Endothelial cell of umbilical vein (primary cell): ENCODE results near the gene ADARB2. TPM values are rescaled to one million over a fixed set of nuclear protein-coding genes. Genes with fewer than 3 reads are reported as not detected.

Experiments used
- BruUV-seq: library from RNA; stranded (reverse); fragments of 400-500 nt; replicated peaks from 2 replicates; lab custom pipeline; 2021; lab: Mats Ljungman, UMichigan
- CTCF ChIA-PET: fragments of 300-600, 350-600 bp; sonication (Branson Sonifier 250); formaldehyde crosslinking; loops from one replicate; lab custom pipeline; 2021; ENCODE audit warnings: antibody characterized with exemption, inconsistent platforms; lab: Charles Lee
- POLR2A ChIA-PET: fragments of 300-600, 350-600 bp; sonication (Branson Sonifier 250); formaldehyde crosslinking; loops from one replicate; lab custom pipeline; 2021; ENCODE audit warnings: antibody characterized with exemption, inconsistent platforms; lab: Charles Lee
- DNase-seq: peaks from one replicate; pipeline ENCODE4 v3.0.0-alpha.2; 2011; ENCODE audit warnings: low read depth, low spot score
- FAIRE-seq: peaks from 2 replicates; lab custom pipeline; 2011; peaks lifted over from hg19 to GRCh38; lab: Jason Lieb, UNC
- H2AFZ ChIP-seq: 2 replicates; pipeline ENCODE4 v1.6.0; 2012; ENCODE audit warnings: low read depth, low read length, control low read depth, inconsistent platforms
- H3K27ac ChIP-seq: 2 replicates; pipeline ENCODE4 v1.5.1; 2011; ENCODE audit warnings: low read depth, mild to moderate bottlenecking, control low read depth, low read length, moderate library complexity; ENCODE audit not compliant: insufficient read depth
- H3K27me3 ChIP-seq, 2 experiments: 2 replicates each; pipeline versions ENCODE4 v1.6.0 to v1.6.1; 2011; ENCODE audit warnings: low read length in 2 of 2, mixed read lengths in 1 of 2; ENCODE audit not compliant: control insufficient read depth in 2 of 2, insufficient read depth in 2 of 2
- H3K36me3 ChIP-seq, 2 experiments: 2 replicates in 1 of 2; 3 replicates in 1 of 2; pipeline ENCODE4 v1.5.1; 2011; ENCODE audit warnings: low read length in 2 of 2, mild to moderate bottlenecking in 1 of 2, moderate library complexity in 1 of 2; ENCODE audit not compliant: control insufficient read depth in 2 of 2, insufficient read depth in 2 of 2; ENCODE audit errors: extremely low read depth in 1 of 2
- H3K4me1 ChIP-seq: 3 replicates; pipeline ENCODE4 v1.5.1; 2011; ENCODE audit warnings: mild to moderate bottlenecking, low read length; ENCODE audit not compliant: control insufficient read depth, insufficient read depth; ENCODE audit errors: extremely low read depth
- H3K4me2 ChIP-seq: 2 replicates; pipeline ENCODE4 v1.6.1; 2011; ENCODE audit warnings: low read length, control low read depth, mixed read lengths; ENCODE audit not compliant: insufficient read depth
- H3K4me3 ChIP-seq, 3 experiments: fragments of 200-600 bp in 1 of 3; sonication (generic), shearing (Covaris generic) in 1 of 3; replicated peaks in 1 of 3; 2 replicates each; pipeline ENCODE4 v1.5.1; 2011 to 2016; ENCODE audit warnings: control low read depth in 3 of 3, low read length in 3 of 3, mild to moderate bottlenecking in 2 of 3, inconsistent platforms in 1 of 3, low read depth in 1 of 3, moderate library complexity in 1 of 3; ENCODE audit not compliant: insufficient read depth in 1 of 3
- H3K79me2 ChIP-seq: 2 replicates; pipeline ENCODE4 v1.6.0; 2012; ENCODE audit warnings: low read length, inconsistent platforms; ENCODE audit not compliant: control insufficient read depth, insufficient read depth
- H3K9ac ChIP-seq: replicated peaks from 2 replicates; pipeline ENCODE3; 2011; ENCODE audit warnings: low read length, control low read depth; ENCODE audit not compliant: insufficient read depth; ENCODE audit errors: extremely low read depth
- H3K9me1 ChIP-seq: replicated peaks from 3 replicates; pipeline ENCODE4 v1.6.0; 2011; ENCODE audit warnings: mild to moderate bottlenecking, low read length; ENCODE audit not compliant: control insufficient read depth, insufficient read depth; ENCODE audit errors: extremely low read depth
- H3K9me3 ChIP-seq: replicated peaks from 2 replicates; pipeline ENCODE4 v1.5.1; 2012; ENCODE audit warnings: low read length, inconsistent platforms; ENCODE audit not compliant: control insufficient read depth, insufficient read depth
- H4K20me1 ChIP-seq: replicated peaks from 2 replicates; pipeline ENCODE3; 2011; ENCODE audit warnings: mild to moderate bottlenecking, low read length; ENCODE audit not compliant: control insufficient read depth, insufficient read depth; ENCODE audit errors: extremely low read depth
- CTCF ChIP-seq, 2 donors: IDR thresholded peaks; 1 replicate in 1 of 2; 2 replicates in 1 of 2; pipeline ENCODE4 v1.5.1; 2011; ENCODE audit warnings: low read length in 2 of 2, mild to moderate bottlenecking in 2 of 2, moderate library complexity in 2 of 2, control low read depth in 1 of 2, inconsistent platforms in 1 of 2, low read depth in 1 of 2; ENCODE audit not compliant: insufficient read depth in 1 of 2; ENCODE audit errors: extremely low read depth in 1 of 2
- EZH2 ChIP-seq: IDR thresholded peaks from 2 replicates; pipeline ENCODE4 v1.6.1; 2012; ENCODE audit warnings: borderline replicate concordance, low read depth, mild to moderate bottlenecking, moderate library complexity, low read length, inconsistent platforms; ENCODE audit not compliant: severe bottlenecking
- FOS ChIP-seq: IDR thresholded peaks from 2 replicates; pipeline ENCODE4 v1.6.1; 2011; ENCODE audit warnings: mild to moderate bottlenecking, low read length, moderate library complexity, borderline replicate concordance; ENCODE audit not compliant: insufficient read depth
- GATA2 ChIP-seq: IDR thresholded peaks from 2 replicates; pipeline ENCODE4 v1.7.0; 2011; ENCODE audit warnings: low read depth, mild to moderate bottlenecking, moderate library complexity, mixed read lengths, low read length; ENCODE audit not compliant: insufficient read length, insufficient read depth
- JUN ChIP-seq: IDR thresholded peaks from 2 replicates; pipeline ENCODE4 v1.6.1; 2011; ENCODE audit warnings: borderline replicate concordance, low read depth; ENCODE audit not compliant: insufficient read length, insufficient read depth
- MAX ChIP-seq: IDR thresholded peaks from 2 replicates; pipeline ENCODE4 v1.6.1; 2011; ENCODE audit not compliant: insufficient read depth, insufficient read length
- MYC ChIP-seq: IDR thresholded peaks from one replicate; pipeline ENCODE4 v1.6.1; 2011; ENCODE audit warnings: mild to moderate bottlenecking, low read depth, low read length
- POLR2A ChIP-seq: IDR thresholded peaks from 2 replicates; pipeline ENCODE4 v1.6.1; 2012; ENCODE audit warnings: low read depth, mild to moderate bottlenecking, control low read depth, low read length
- POLR2AphosphoS5 ChIP-seq: IDR thresholded peaks from 2 replicates; pipeline ENCODE4 v1.6.1; 2012; ENCODE audit warnings: low read depth, mild to moderate bottlenecking, control low read depth, low read length, moderate library complexity; ENCODE audit not compliant: insufficient read depth
- dilution Hi-C: fragments of 300-500 bp; cut with MboI; formaldehyde crosslinking; loops from one replicate; pipeline ENCODE4 v1.15.0; 2019; ENCODE audit warnings: low sequenced_read_pairs; ENCODE audit not compliant: extremely low pct_ligation_motif_present
- intact Hi-C: fragments of 100-400 bp; cut with micrococcal nuclease; formaldehyde crosslinking; loops from one replicate; pipeline ENCODE4 v1.10.0; 2022
- polyA plus RNA-seq, 4 experiments: library from polyadenylated mRNA; depleted of rRNA in 3 of 4; stranded (reverse) in 3 of 4; unstranded in 1 of 4; fragments of >200 nt; gene quantifications; 2 replicates each; pipeline versions ENCODE4 v1.2.1 to v1.2.3, GENCODE V29; 2011 to 2012; ENCODE audit warnings: missing spikeins in 1 of 4
- total RNA-seq: library from RNA; stranded (reverse); gene quantifications from 2 replicates; pipeline ENCODE4 v1.2.3, GENCODE V29; 2021

ADARB2 gene
- total and polyA plus RNA-seq, 2 donors (not counting 3 experiments of a cell fraction or from before 2014, with no cell fraction given) = not detected

GRCh38 chr10:1626410-1626809 lies 110.9 kb downstream of the ADARB2 start:
- no peak overlapping the region for H3K27ac ChIP-seq
- no peak for TF ChIP-seq GATA2
- TF ChIP-seq MAX = no peak
- no TSS peak for BruUV-seq
- H3K79me2 ChIP-seq = no peaks in the 10 kb centered on the region
- no peak overlapping the region for H3K4me2 ChIP-seq
- no peak overlapping the region for H2AFZ ChIP-seq
- H3K9me1 ChIP-seq = no peaks in the 10 kb centered on the region
- FAIRE-seq = no peak
- peaks cover 9% of the 10 kb centered on the region for H3K9me3 ChIP-seq
- ChIA-PET POLR2A (no interaction called here), CTCF (no interaction called here)
- no peaks in the 10 kb centered on the region for H4K20me1 ChIP-seq
- no peaks in the 10 kb centered on the region for H3K4me1 ChIP-seq
- H3K36me3 ChIP-seq = no peaks in the 10 kb centered on the region
- no peaks in the 10 kb centered on the region for H3K27me3 ChIP-seq
- DNase-seq = no peak
- H3K9ac ChIP-seq = no peak overlapping the region
- H3K4me3 ChIP-seq = no peak overlapping the region
- intact Hi-C loops = no loop called here
- dilution Hi-C loops = no loop called here

- Histone ChIP-seq H4K20me1 (no peaks in the 10 kb centered on the region), H3K4me1 (no peaks in the 10 kb centered on the region), H3K4me3 (no peak overlapping the region), H3K36me3 (no peaks in the 10 kb centered on the region), H3K27ac (no peak overlapping the region), H3K9ac (no peak overlapping the region), H3K27me3 (no peaks in the 10 kb centered on the region), H2AFZ (no peak overlapping the region), H3K9me1 (no peaks in the 10 kb centered on the region), H3K9me3 (peaks cover 5% of the 10 kb centered on the region), H3K79me2 (no peaks in the 10 kb centered on the region), H3K4me2 (no peak overlapping the region)
- no peak for FAIRE-seq
- dilution Hi-C loops = no loop called here
- TF ChIP-seq FOS (no peak), POLR2AphosphoS5 (no peak), POLR2A (no peak), JUN (no peak), CTCF (IDR thresholded peaks at IDR 0.05; ENCODE audit: extremely low read depth in 1 of 2, insufficient read depth in 1 of 2, low read depth in 1 of 2, low read length in 2 of 2) (no peak), GATA2 (no peak), MYC (no peak), MAX (no peak), EZH2 (no peak)
- ChIA-PET POLR2A (no interaction called here), CTCF (no interaction called here)
- intact Hi-C loops = no loop called here
- no TSS peak for BruUV-seq
- no peak for DNase-seq
Measured at GRCh38 chr10:1625731-1626130, 111.6 kb downstream of the ADARB2 start.
